GM19193 (cell line): ENCODE data around the gene GAB2.

ENCODE experiments used
- POLR2A ChIP-seq: IDR thresholded peaks from 4 replicates; pipeline ENCODE4 v1.6.1; 2011; ENCODE audit not compliant: insufficient read depth, insufficient read length; ENCODE audit errors: extremely low read depth

Gene GAB2

GRCh38 chr11:78200061-78200460 is 217.6 kb downstream of the GAB2 start:
- no peak for TF ChIP-seq POLR2A

GRCh38 chr11:78199653-78200015 is 218.0 kb downstream of the GAB2 start:
- no peak for TF ChIP-seq POLR2A

- no peak for TF ChIP-seq POLR2A
Measured at GRCh38 chr11:78199015-78199652, 218.5 kb downstream of the GAB2 start.

- no peak for TF ChIP-seq POLR2A
Measured at GRCh38 chr11:78197816-78198215, 219.8 kb downstream of the GAB2 start.

GRCh38 chr11:78196661-78197091 is 220.9 kb downstream of the GAB2 start:
- TF ChIP-seq POLR2A, result no peak

GRCh38 chr11:78195917-78196560 is 221.6 kb downstream of the GAB2 start:
- TF ChIP-seq POLR2A, result no peak

GRCh38 chr11:78194490-78194889 is 223.1 kb downstream of the GAB2 start:
- no peak for TF ChIP-seq POLR2A

GRCh38 chr11:78193806-78194205 is 223.8 kb downstream of the GAB2 start:
- TF ChIP-seq POLR2A, result no peak

- TF ChIP-seq POLR2A, result no peak
Measured at GRCh38 chr11:78192911-78193351, 224.7 kb downstream of the GAB2 start.

- no peak for TF ChIP-seq POLR2A
Measured at GRCh38 chr11:78192223-78192719, 225.3 kb downstream of the GAB2 start.

- no peak for TF ChIP-seq POLR2A
Measured at GRCh38 chr11:78190871-78191538, 226.6 kb downstream of the GAB2 start.

GRCh38 chr11:78190374-78190773 is 227.2 kb downstream of the GAB2 start:
- no peak for TF ChIP-seq POLR2A

- no peak for TF ChIP-seq POLR2A
Measured at GRCh38 chr11:78189851-78190250, 227.8 kb downstream of the GAB2 start.

GRCh38 chr11:78189174-78189724 is 228.4 kb downstream of the GAB2 start:
- no peak for TF ChIP-seq POLR2A

GRCh38 chr11:78188286-78189173 is 229.1 kb downstream of the GAB2 start, which contains the start of the genes KCTD21 and USP35:
Gene KCTD21, minus strand, starts transcription at chr11:78188626. Its CDS starts 14,072 bp downstream, at chr11:78174554.
Gene USP35, plus strand, starts transcription at chr11:78188919. Its CDS starts 7,327 bp downstream, at chr11:78196246.
- TF ChIP-seq POLR2A, result peak; percentile 50
